Spleen (tissue), 7 donors: ENCODE measurements around the gene IMPDH1.

Source experiments
- POLR2A ChIP-seq, 3 donors: fragments of 450-650 bp; IDR thresholded peaks; one replicate each; pipeline ENCODE4 v1.5.1; 2017; ENCODE audit warnings: antibody characterized with exemption in 3 of 3, mild to moderate bottlenecking in 1 of 3
- POLR2AphosphoS5 ChIP-seq, 3 donors: sonication (generic); formaldehyde crosslinking; IDR thresholded peaks; one replicate each; pipeline ENCODE4 v1.5.1; 2017; ENCODE audit warnings: antibody characterized with exemption in 3 of 3
- TF ChIP-seq, protein P1 (sequence below), 11 experiments: fragments of 200-600 bp in 7 of 11; fragments of 450-650 bp in 4 of 11; sonication (generic) in 4 of 11; IDR thresholded peaks in 8 of 11; conservative IDR thresholded peaks in 3 of 11; 1 replicate in 7 of 11; 2 replicates in 4 of 11; pipeline versions ENCODE4 v1.4.0 to v1.8.0; 2016 to 2021; ENCODE audit warnings: antibody characterized with exemption in 11 of 11, inconsistent platforms in 4 of 11, mild to moderate bottlenecking in 1 of 11
- donor health status: DM: no; HTN: no; CAD: no; lungs with moderate emphysema.
- donor health status: DM: no; HTN: no; CAD: no.
- donor health status: DM: no; HTN: no; CAD: no.

DNA sequence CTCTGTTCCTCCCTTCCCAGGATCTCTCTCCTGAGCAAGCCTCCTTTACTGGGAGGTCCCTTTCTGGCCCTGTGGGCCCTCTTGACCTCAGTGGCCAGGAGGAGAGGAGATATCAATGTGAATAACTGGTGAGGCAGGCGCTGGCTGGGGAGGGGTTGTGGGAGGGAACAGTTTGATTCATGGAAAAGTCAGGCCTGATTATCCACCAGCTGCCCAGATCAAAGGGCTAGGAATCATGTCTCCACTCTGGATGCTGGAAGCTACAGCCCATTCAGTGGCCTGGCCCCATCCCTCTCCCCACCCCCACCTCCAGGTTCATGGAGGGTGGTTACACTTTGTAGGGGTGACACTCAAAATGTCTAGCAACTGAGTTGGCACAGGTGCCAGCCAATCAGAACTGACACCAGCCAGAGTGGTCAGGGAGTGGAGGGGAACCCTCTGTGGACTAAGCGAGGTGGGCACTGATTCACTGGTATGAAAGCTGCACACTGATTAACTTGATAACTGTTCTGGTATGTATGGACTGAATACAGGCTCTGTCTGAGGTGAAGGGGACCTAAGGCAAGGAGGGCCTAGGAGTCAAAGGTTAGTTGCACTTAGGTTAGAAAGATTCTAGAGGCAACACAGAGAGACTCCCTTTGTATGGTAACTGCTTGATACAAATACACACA lies 53.1 kb downstream of the IMPDH1 start:
- TF ChIP-seq, protein P1, sequence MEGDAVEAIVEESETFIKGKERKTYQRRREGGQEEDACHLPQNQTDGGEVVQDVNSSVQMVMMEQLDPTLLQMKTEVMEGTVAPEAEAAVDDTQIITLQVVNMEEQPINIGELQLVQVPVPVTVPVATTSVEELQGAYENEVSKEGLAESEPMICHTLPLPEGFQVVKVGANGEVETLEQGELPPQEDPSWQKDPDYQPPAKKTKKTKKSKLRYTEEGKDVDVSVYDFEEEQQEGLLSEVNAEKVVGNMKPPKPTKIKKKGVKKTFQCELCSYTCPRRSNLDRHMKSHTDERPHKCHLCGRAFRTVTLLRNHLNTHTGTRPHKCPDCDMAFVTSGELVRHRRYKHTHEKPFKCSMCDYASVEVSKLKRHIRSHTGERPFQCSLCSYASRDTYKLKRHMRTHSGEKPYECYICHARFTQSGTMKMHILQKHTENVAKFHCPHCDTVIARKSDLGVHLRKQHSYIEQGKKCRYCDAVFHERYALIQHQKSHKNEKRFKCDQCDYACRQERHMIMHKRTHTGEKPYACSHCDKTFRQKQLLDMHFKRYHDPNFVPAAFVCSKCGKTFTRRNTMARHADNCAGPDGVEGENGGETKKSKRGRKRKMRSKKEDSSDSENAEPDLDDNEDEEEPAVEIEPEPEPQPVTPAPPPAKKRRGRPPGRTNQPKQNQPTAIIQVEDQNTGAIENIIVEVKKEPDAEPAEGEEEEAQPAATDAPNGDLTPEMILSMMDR (IDR thresholded peaks at IDR 0.05 in 8 of 11, conservative IDR thresholded peaks at IDR 0.05 in 3 of 11): no peak
- TF ChIP-seq POLR2A (IDR thresholded peaks at IDR 0.05) (no peak), POLR2AphosphoS5 (IDR thresholded peaks at IDR 0.05) (no peak)
